RWPE2 (cell line): Measurements from ENCODE around the gene RHOV.
A peak's percentile ranks its signal among the peaks of the same experiment; 100 is the strongest.

Experiments
- ATAC-seq: fragments of 200-7000 bp; cut with Tn5 transposase; 3 replicates; pipeline ENCODE4 v1.9.1; 2021; ENCODE audit warnings: low read depth
- DNase-seq: peaks from one replicate; pipeline ENCODE4 v3.0.0-alpha.2; 2020; ENCODE audit warnings: low spot score
- H3K27ac ChIP-seq: fragments of 450-650 bp; 2 replicates; pipeline ENCODE4 v1.5.1; 2017; ENCODE audit warnings: mild to moderate bottlenecking; ENCODE audit not compliant: poor library complexity, severe bottlenecking
- H3K27me3 ChIP-seq: fragments of 250-450 bp; sonication (Bioruptor Pico); 2 replicates; pipeline ENCODE4 v1.5.1; 2021; ENCODE audit warnings: mild to moderate bottlenecking, moderate library complexity; ENCODE audit not compliant: insufficient read depth, poor library complexity, severe bottlenecking
- H3K36me3 ChIP-seq: fragments of 250-450 bp; sonication (Bioruptor Pico); 2 replicates; pipeline ENCODE4 v1.5.1; 2020; ENCODE audit warnings: low read depth, mild to moderate bottlenecking, moderate library complexity
- H3K4me1 ChIP-seq: fragments of 250-450 bp; sonication (Bioruptor Pico); 2 replicates; pipeline ENCODE4 v1.5.1; 2021; ENCODE audit warnings: mild to moderate bottlenecking, moderate library complexity; ENCODE audit not compliant: insufficient read depth, poor library complexity, severe bottlenecking
- H3K4me3 ChIP-seq: fragments of 250-450 bp; sonication (Bioruptor Pico); 2 replicates; pipeline ENCODE4 v1.5.1; 2021; ENCODE audit warnings: mild to moderate bottlenecking, moderate library complexity; ENCODE audit not compliant: severe bottlenecking
- H3K9me3 ChIP-seq: fragments of 250-450 bp; sonication (Bioruptor Pico); 2 replicates; pipeline ENCODE4 v1.5.1; 2021; ENCODE audit warnings: mild to moderate bottlenecking, moderate library complexity; ENCODE audit not compliant: severe bottlenecking
- CTCF ChIP-seq: fragments of 450-650 bp; IDR thresholded peaks from one replicate; pipeline ENCODE4 v1.5.1; 2017; ENCODE audit warnings: mild to moderate bottlenecking, moderate library complexity; ENCODE audit not compliant: poor library complexity, severe bottlenecking

RHOV gene

GRCh38 chr15:40872791-40873693, 992 bp downstream of the RHOV start:
- Histone ChIP-seq H3K27me3 (no peaks in the 10 kb centered on the region), H3K4me3 (peak overlapping the region; percentile 42), H3K36me3 (no peaks in the 10 kb centered on the region), H3K9me3 (no peaks in the 10 kb centered on the region), H3K4me1 (peaks cover 33% of the 10 kb centered on the region), H3K27ac (peak overlapping the region; percentile 32)
- DNase-seq, result no peak
- TF ChIP-seq CTCF, result no peak
- no peak for ATAC-seq

GRCh38 chr15:40871749-40872617, 2.1 kb downstream of the RHOV start:
- peak overlapping the region; percentile 32 for H3K27ac ChIP-seq
- DNase-seq (peak; percentile 90), ATAC-seq (peak; percentile 46)
- peaks cover 33% of the 10 kb centered on the region for H3K4me1 ChIP-seq
- no peak overlapping the region for H3K4me3 ChIP-seq
- no peak for TF ChIP-seq CTCF
- H3K36me3 ChIP-seq, result no peaks in the 10 kb centered on the region
- H3K9me3 ChIP-seq, result no peaks in the 10 kb centered on the region
- no peaks in the 10 kb centered on the region for H3K27me3 ChIP-seq

GRCh38 chr15:40870716-40871115, 3.3 kb downstream of the RHOV start:
- Histone ChIP-seq H3K9me3 (no peaks in the 10 kb centered on the region), H3K36me3 (no peaks in the 10 kb centered on the region), H3K27me3 (no peaks in the 10 kb centered on the region), H3K4me3 (no peak overlapping the region), H3K4me1 (peaks cover 28% of the 10 kb centered on the region), H3K27ac (no peak overlapping the region)
- ATAC-seq (no peak), DNase-seq (peak; percentile 64)
- TF ChIP-seq CTCF, result no peak

- no peak for TF ChIP-seq CTCF
- Histone ChIP-seq H3K27ac (no peak overlapping the region), H3K36me3 (no peaks in the 10 kb centered on the region), H3K4me3 (no peak overlapping the region), H3K4me1 (peaks cover 31% of the 10 kb centered on the region), H3K27me3 (no peaks in the 10 kb centered on the region), H3K9me3 (no peaks in the 10 kb centered on the region)
- DNase-seq (no peak), ATAC-seq (no peak)
Observed at GRCh38 chr15:40869686-40870085, 4.3 kb downstream of the RHOV start.
